Lung (tissue), 12 donors: ENCODE results near the gene KLHL36. TPM values are rescaled to one million over a fixed set of nuclear protein-coding genes. Genes with fewer than 3 reads are reported as not detected.

ENCODE experiments used
- ATAC-seq: fragments of 200-7000 bp; cut with Tn5 transposase; one replicate; pipeline ENCODE4 v1.9.1; 2020; ENCODE audit warnings: moderate number of reproducible peaks; ENCODE audit not compliant: insufficient read depth, low FRiP score
- DNase-seq, 3 donors: peaks; one replicate each; pipeline ENCODE4 v3.0.0-alpha.2; 2013 to 2017
- H3K27ac ChIP-seq, 2 donors: one replicate each; pipeline ENCODE4 v1.5.1; 2013; ENCODE audit warnings: mild to moderate bottlenecking in 2 of 2, moderate library complexity in 2 of 2, control low read depth in 1 of 2, inconsistent platforms in 1 of 2, low read depth in 1 of 2, low read length in 1 of 2
- H3K27me3 ChIP-seq, 3 donors: one replicate each; pipeline ENCODE4 v1.5.1; 2013; ENCODE audit warnings: low read length in 2 of 3; ENCODE audit not compliant: control insufficient read depth in 3 of 3, insufficient read depth in 3 of 3
- H3K36me3 ChIP-seq, 4 donors: one replicate each; pipeline ENCODE4 v1.5.1; 2013; ENCODE audit warnings: low read length in 4 of 4, mild to moderate bottlenecking in 1 of 4, moderate library complexity in 1 of 4; ENCODE audit not compliant: control insufficient read depth in 4 of 4, insufficient read depth in 4 of 4
- H3K4me1 ChIP-seq, 5 donors: one replicate each; pipeline ENCODE4 v1.5.1; 2013; ENCODE audit warnings: low read length in 5 of 5, mild to moderate bottlenecking in 2 of 5, moderate library complexity in 1 of 5; ENCODE audit not compliant: control insufficient read depth in 5 of 5, insufficient read depth in 5 of 5
- H3K4me3 ChIP-seq: one replicate; pipeline ENCODE4 v1.5.1; 2013; ENCODE audit warnings: mild to moderate bottlenecking, control low read depth, moderate library complexity
- H3K9ac ChIP-seq, 2 donors: one replicate each; pipeline ENCODE4 v1.5.1; 2013; ENCODE audit warnings: low read length in 2 of 2, control low read depth in 1 of 2; ENCODE audit not compliant: insufficient read depth in 1 of 2
- H3K9me3 ChIP-seq, 4 donors: one replicate each; pipeline ENCODE4 v1.5.1; 2013; ENCODE audit warnings: low read length in 3 of 4, mild to moderate bottlenecking in 1 of 4, moderate library complexity in 1 of 4; ENCODE audit not compliant: control insufficient read depth in 4 of 4, insufficient read depth in 3 of 4
- WGBS, 2 donors: extraction: QIAGEN DNeasy Blood & Tissue Kit; methylation state at CpG; one replicate each; pipeline ENCODE4 v1.1.7; 2013; 5-methylcytosine and 5-hydroxymethylcytosine counted together
- polyA plus RNA-seq, 2 donors: library from polyadenylated mRNA; stranded (reverse); fragments of 200-250 nt; gene quantifications; one replicate each; pipeline ENCODE4 v1.2.1, GENCODE V29; 2013
- total RNA-seq, 2 donors: library from RNA; depleted of rRNA in 1 of 2; stranded (reverse); fragments of >200 nt in 1 of 2; gene quantifications; one replicate each; pipeline ENCODE4 v1.2.1, GENCODE V29; 2014 to 2021
- TF ChIP-seq, protein P1 (sequence below): IDR thresholded peaks from 2 replicates; pipeline ENCODE4 v1.5.1; 2012; ENCODE audit warnings: mild to moderate bottlenecking; ENCODE audit errors: control extremely low read depth, extremely low read depth
- donor health status: control.
- donor health status: control.
- donor health status: Bipolar disorder and iron deficiency.
- donor health status: healthy.
- donor health status: DM: yes; HTN: yes; CAD: no.

The KLHL36 gene
- total and polyA plus RNA-seq, 4 donors: 18.1 to 52.7 (median 32.3) TPM

DNA sequence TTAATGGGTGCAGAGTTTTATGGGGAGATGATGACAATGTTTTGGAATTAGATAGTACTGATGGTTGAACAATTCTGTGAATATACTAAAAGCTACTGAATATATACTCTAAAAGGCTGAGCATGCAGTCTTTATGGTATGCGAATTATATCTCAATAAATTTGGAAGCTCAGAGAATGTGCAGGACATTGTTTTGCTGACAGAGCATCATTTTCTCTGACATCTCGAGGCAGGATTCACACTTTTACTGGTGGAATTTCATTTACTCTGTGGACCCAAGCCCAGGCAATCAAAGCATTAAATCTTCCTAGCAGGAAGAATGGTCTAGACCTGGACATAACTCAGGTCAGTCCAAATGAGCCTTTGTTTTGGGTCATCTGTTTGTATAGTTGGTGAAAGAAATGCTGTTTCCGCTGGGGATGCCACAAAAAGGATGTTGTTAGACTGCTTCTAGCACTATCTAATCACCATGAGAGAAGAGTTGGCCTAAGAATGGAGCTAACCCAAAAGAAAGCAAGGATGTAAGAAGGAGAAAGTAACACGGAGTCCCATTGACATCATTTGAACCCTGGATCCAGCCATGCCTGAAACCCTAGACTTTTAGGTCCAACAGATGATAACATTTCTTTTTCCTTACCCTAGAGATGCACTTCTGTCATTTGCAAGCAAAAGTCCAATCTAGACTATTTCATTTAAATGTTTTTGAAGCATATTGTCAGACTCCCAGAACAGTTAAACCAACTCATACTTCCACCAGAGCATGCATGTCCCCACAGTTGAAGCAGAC, 32.7 kb downstream of the KLHL36 start:
- 93 to 94% methylated on average over 4 of the region's 4 CpGs for WGBS, 2 donors
- TF ChIP-seq, protein P1, sequence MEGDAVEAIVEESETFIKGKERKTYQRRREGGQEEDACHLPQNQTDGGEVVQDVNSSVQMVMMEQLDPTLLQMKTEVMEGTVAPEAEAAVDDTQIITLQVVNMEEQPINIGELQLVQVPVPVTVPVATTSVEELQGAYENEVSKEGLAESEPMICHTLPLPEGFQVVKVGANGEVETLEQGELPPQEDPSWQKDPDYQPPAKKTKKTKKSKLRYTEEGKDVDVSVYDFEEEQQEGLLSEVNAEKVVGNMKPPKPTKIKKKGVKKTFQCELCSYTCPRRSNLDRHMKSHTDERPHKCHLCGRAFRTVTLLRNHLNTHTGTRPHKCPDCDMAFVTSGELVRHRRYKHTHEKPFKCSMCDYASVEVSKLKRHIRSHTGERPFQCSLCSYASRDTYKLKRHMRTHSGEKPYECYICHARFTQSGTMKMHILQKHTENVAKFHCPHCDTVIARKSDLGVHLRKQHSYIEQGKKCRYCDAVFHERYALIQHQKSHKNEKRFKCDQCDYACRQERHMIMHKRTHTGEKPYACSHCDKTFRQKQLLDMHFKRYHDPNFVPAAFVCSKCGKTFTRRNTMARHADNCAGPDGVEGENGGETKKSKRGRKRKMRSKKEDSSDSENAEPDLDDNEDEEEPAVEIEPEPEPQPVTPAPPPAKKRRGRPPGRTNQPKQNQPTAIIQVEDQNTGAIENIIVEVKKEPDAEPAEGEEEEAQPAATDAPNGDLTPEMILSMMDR: no peak
- ATAC-seq (no peak), DNase-seq (no peak)
- no peaks in the 10 kb centered on the region for H3K36me3 ChIP-seq
- no peaks in the 10 kb centered on the region for H3K4me1 ChIP-seq
- no peak overlapping the region for H3K4me3 ChIP-seq
- no peaks in the 10 kb centered on the region for H3K9me3 ChIP-seq
- H3K9ac ChIP-seq: no peak overlapping the region
- no peak overlapping the region for H3K27ac ChIP-seq
- H3K27me3 ChIP-seq: peaks cover 0 to 4% (median 0%) of the 10 kb centered on the region in 3 donors

DNA sequence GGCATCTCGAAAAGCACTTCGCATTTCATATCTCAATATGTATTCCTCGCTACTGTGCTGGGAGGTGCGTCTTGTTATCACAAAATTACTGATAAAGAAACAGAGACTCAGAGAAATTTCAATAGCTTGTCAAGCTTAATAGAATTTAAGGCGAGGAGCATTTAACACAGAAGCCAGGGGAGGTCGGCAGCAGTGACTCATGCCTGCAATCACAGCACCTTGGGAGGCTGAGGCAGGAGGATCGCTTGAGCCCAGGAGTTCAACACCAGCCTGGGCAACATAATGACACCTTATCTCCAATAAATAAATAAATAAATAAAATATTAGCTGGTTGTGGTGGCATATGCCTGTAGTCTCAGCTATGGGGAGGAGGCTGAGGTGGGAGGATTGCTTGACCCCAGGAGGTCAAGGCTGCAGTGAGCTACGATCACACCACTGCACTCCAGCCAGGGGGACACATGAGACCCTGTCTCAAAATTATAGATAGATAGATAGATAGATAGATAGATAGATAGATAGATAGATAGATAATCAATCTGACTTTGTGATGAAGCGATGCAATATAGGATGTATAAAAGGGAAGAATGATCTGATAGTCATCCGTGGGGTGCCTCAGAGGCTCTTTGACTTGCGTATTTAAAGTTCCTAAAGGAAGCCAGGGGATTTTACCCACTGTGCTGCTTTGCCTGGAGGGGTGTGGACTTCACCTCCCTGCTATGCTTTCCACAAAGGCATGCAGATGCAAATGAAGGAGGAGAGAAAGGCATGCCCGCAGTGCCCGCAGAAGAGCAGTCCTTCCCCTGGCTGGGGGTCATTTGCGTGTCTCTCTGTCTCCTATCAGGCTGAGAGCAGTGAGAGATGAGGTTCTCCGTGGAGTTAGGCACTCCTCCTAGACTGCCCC, 35.6 kb downstream of the KLHL36 start:
- Histone ChIP-seq H3K27ac (no peak overlapping the region), H3K4me1 (no peaks in the 10 kb centered on the region), H3K9ac (no peak overlapping the region), H3K27me3 (peaks cover 0 to 4% (median 0%) of the 10 kb centered on the region in 3 donors), H3K9me3 (peaks cover 0 to under 1% (median 0%) of the 10 kb centered on the region in 4 donors), H3K4me3 (no peak overlapping the region), H3K36me3 (no peaks in the 10 kb centered on the region)
- DNase-seq (no peak), ATAC-seq (no peak)
- 64 to 76% methylated on average over 15 of the region's 15 CpGs for WGBS, 2 donors
- TF ChIP-seq, protein P1: no peak

DNA sequence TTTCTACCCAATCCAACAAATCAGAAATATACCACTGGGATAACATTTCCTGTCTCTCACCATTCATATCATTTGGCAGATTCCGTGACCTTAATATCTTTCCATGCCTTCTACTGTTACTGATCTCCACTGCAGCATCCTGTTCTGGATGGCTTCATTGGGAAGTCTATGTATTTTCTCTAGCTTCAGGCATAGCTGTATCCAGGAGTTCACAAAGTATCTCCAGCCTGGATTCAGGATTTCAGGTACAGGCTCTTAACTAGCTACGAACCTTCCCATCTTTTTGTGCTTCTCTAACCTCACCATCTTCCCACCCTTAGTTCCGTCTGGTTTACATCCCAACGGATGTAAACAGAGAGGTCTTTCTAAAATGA, 36.3 kb downstream of the KLHL36 start:
- TF ChIP-seq, protein P1: no peak
- DNase-seq (no peak), ATAC-seq (no peak)
- H3K4me3 ChIP-seq: no peak overlapping the region
- H3K9me3 ChIP-seq: peaks cover 0 to 2% (median 0%) of the 10 kb centered on the region in 4 donors
- no peaks in the 10 kb centered on the region for H3K4me1 ChIP-seq
- H3K27ac ChIP-seq: no peak overlapping the region
- H3K36me3 ChIP-seq: no peaks in the 10 kb centered on the region
- 87 to 92% methylated on average over 4 of the region's 4 CpGs for WGBS, 2 donors
- peaks cover 0 to 7% (median 0%) of the 10 kb centered on the region in 3 donors for H3K27me3 ChIP-seq
- H3K9ac ChIP-seq: no peak overlapping the region
